IMR-90 (cell line): ENCODE data around the gene NUP210L.
A peak's percentile ranks its signal among the peaks of the same experiment; 100 is the strongest.

Source experiments
- CTCF ChIP-seq: conservative IDR thresholded peaks from 2 replicates; pipeline ENCODE4 v1.5.1; 2012; ENCODE audit warnings: mild to moderate bottlenecking, low read depth, low read length, improper control_type of control experiment
- NFE2L2 ChIP-seq: fragments of 150-350 bp; IDR thresholded peaks from 2 replicates; pipeline ENCODE4 v1.6.1; 2016; ENCODE audit warnings: low read depth, mild to moderate bottlenecking, low read length
- POLR2A ChIP-seq: IDR thresholded peaks from 2 replicates; pipeline ENCODE4 v1.6.1; 2012; ENCODE audit warnings: mild to moderate bottlenecking, low read depth, low read length
- RAD21 ChIP-seq: IDR thresholded peaks from 2 replicates; pipeline ENCODE4 v1.6.1; 2012; ENCODE audit warnings: low read length, improper control_type of control experiment
- RCOR1 ChIP-seq: IDR thresholded peaks from 2 replicates; pipeline ENCODE4 v1.6.1; 2012; ENCODE audit warnings: mild to moderate bottlenecking, low read length, improper control_type of control experiment; ENCODE audit not compliant: insufficient replicate concordance
- SMC3 ChIP-seq: fragments of 150-350 bp; IDR thresholded peaks from 2 replicates; pipeline ENCODE4 v1.6.1; 2016; ENCODE audit warnings: low read depth, mild to moderate bottlenecking, antibody characterized with exemption, low read length, moderate library complexity
- USF2 ChIP-seq: fragments of 150-350 bp; IDR thresholded peaks from 2 replicates; pipeline ENCODE4 v1.6.1; 2017; ENCODE audit warnings: mild to moderate bottlenecking, antibody characterized with exemption, low read length, low read depth

GRCh38 chr1:153977250-153978240, 177.3 kb downstream of the NUP210L start, which contains the start of gene JTB:
- TF ChIP-seq POLR2A (peak; percentile 76), CTCF (no peak; the same call in 1 of the 2 replicates), SMC3 (no peak), RAD21 (no peak), USF2 (no peak), NFE2L2 (no peak), RCOR1 (no peak)
